CD8-positive, alpha-beta memory T cell (primary cell): ENCODE data around the gene HECW1. TPM values are rescaled to one million over a fixed set of nuclear protein-coding genes. Genes with fewer than 3 reads are reported as not detected.

ENCODE experiments used
- CTCF ChIA-PET: fragments of 350-600 bp; sonication (Branson Sonifier 250); formaldehyde crosslinking; loops from one replicate; lab custom pipeline; 2021; ENCODE audit warnings: antibody characterized with exemption; lab: Charles Lee
- POLR2A ChIA-PET: fragments of 350-600 bp; sonication (Branson Sonifier 250); formaldehyde crosslinking; loops from one replicate; lab custom pipeline; 2021; ENCODE audit warnings: antibody characterized with exemption; lab: Charles Lee
- DNase-seq, 5 donors: peaks; one replicate each; pipeline versions ENCODE4 v3.0.0 to v3.0.0-alpha.2; 2020 to 2022; ENCODE audit warnings: mixed read lengths in 1 of 5
- H3K27ac ChIP-seq: one replicate; pipeline ENCODE4 v1.7.0; 2013; ENCODE audit warnings: low read depth, mild to moderate bottlenecking, low read length, moderate library complexity
- H3K27me3 ChIP-seq: 2 replicates; pipeline ENCODE4 v1.7.0; 2013; ENCODE audit warnings: low read length, mild to moderate bottlenecking; ENCODE audit not compliant: insufficient read depth, poor library complexity, severe bottlenecking
- H3K36me3 ChIP-seq: 2 replicates; pipeline ENCODE4 v1.7.0; 2013; ENCODE audit warnings: mild to moderate bottlenecking, low read length, moderate library complexity; ENCODE audit not compliant: insufficient read depth
- H3K4me1 ChIP-seq: 2 replicates; pipeline ENCODE4 v1.7.0; 2013; ENCODE audit warnings: mild to moderate bottlenecking, low read length, moderate library complexity; ENCODE audit not compliant: insufficient read depth
- H3K4me3 ChIP-seq: 2 replicates; pipeline ENCODE4 v1.7.0; 2013; ENCODE audit warnings: mild to moderate bottlenecking, low read length
- H3K9me3 ChIP-seq: 2 replicates; pipeline ENCODE4 v1.7.0; 2013; ENCODE audit warnings: mild to moderate bottlenecking, low read length
- H3K27ac Mint-ChIP-seq, 8 donors: one replicate each; pipeline ENCODE4 v1.8.0; 2020 to 2021; ENCODE audit warnings: mixed read lengths in 8 of 8, mild to moderate bottlenecking in 6 of 8, inconsistent platforms in 3 of 8, moderate library complexity in 3 of 8
- H3K27me3 Mint-ChIP-seq, 2 donors: one replicate each; pipeline ENCODE4 v1.8.0; 2020 to 2021; ENCODE audit warnings: mixed read lengths in 2 of 2, mild to moderate bottlenecking in 1 of 2, moderate library complexity in 1 of 2
- H3K36me3 Mint-ChIP-seq, 3 donors: one replicate each; pipeline ENCODE4 v1.8.0; 2020 to 2021; ENCODE audit warnings: mixed read lengths in 3 of 3, inconsistent platforms in 1 of 3, mild to moderate bottlenecking in 1 of 3
- H3K4me1 Mint-ChIP-seq, 3 donors: one replicate each; pipeline ENCODE4 v1.8.0; 2020 to 2021; ENCODE audit warnings: mixed read lengths in 3 of 3, inconsistent platforms in 1 of 3, mild to moderate bottlenecking in 1 of 3
- H3K4me3 Mint-ChIP-seq, 7 donors: one replicate each; pipeline ENCODE4 v1.8.0; 2020 to 2021; ENCODE audit warnings: mixed read lengths in 7 of 7, mild to moderate bottlenecking in 6 of 7, moderate library complexity in 4 of 7, inconsistent platforms in 2 of 7
- H3K9me3 Mint-ChIP-seq, 5 donors: one replicate each; pipeline ENCODE4 v1.8.0; 2020 to 2022; ENCODE audit warnings: mixed read lengths in 5 of 5, mild to moderate bottlenecking in 3 of 5, moderate library complexity in 2 of 5, inconsistent platforms in 1 of 5
- polyA plus RNA-seq: library from polyadenylated mRNA; unstranded; fragments of 300-500 nt; fragmentation: Illumina TruSeq; gene quantifications from one replicate; pipeline ENCODE4 v1.2.3, GENCODE V29; 2021
- total RNA-seq, 2 experiments: library from RNA; stranded (reverse); gene quantifications; one replicate each; pipeline ENCODE4 v1.2.3, GENCODE V29; 2021

Gene HECW1
- total and polyA plus RNA-seq, 3 experiments from 2014 or later, result not detected

DNA sequence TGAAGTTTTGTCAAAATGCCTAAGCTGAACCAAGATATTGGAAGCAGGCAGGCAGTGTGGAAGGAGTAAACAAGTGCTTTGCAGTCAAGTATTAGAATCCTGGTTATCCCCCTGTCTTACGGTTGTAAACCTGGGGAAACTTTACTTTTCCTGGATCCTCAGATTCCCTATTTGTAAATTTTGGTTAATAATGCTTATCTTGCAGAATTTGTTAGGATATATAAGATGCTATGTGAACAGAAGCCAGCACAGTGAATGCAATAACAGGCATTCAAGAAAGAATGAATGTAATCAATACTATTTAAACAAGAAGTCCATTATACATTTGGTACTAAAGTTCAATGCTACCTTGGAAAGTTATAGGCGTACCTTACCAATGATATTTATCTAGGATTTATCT, 378.7 kb downstream of the HECW1 start:
- H3K4me3 Mint-ChIP-seq, result no peak overlapping the region
- ChIA-PET POLR2A (no interaction called here), CTCF (no interaction called here)
- H3K36me3 Mint-ChIP-seq, result no peaks in the 10 kb centered on the region
- H3K9me3 Mint-ChIP-seq, result peaks cover 0 to 2% (median 0%) of the 10 kb centered on the region in 5 donors
- Histone ChIP-seq H3K4me3 (no peak overlapping the region), H3K27me3 (no peaks in the 10 kb centered on the region), H3K9me3 (no peaks in the 10 kb centered on the region), H3K4me1 (no peaks in the 10 kb centered on the region), H3K36me3 (no peaks in the 10 kb centered on the region), H3K27ac (no peak overlapping the region)
- H3K27ac Mint-ChIP-seq, result no peak overlapping the region
- no peak for DNase-seq
- H3K27me3 Mint-ChIP-seq, result peaks cover 0 to 5% of the 10 kb centered on the region in 2 donors
- peaks cover 4 to 6% (median 4%) of the 10 kb centered on the region in 3 donors for H3K4me1 Mint-ChIP-seq

DNA sequence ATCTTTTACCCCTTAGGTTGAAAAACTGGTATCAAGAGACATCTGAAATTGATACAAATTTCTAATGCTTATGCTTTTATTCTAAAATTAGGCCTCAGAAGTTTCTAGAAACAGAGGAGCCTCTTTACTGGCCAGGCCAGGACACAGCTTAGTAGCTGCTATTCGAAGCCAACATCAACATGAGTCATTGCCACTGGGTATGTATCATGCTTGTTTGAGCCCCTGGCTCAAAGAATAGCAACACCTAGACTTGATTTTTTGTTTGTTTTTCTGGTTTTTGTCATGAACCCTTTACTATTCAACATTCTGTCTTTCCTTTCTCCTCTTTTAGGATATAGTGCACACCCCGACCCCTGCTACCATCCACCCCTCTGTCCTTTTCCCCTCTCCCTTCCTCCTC, 379.5 kb downstream of the HECW1 start:
- Mint-ChIP-seq H3K27ac (no peak overlapping the region), H3K36me3 (no peaks in the 10 kb centered on the region), H3K4me1 (peaks cover 4 to 6% (median 4%) of the 10 kb centered on the region in 3 donors), H3K27me3 (peaks cover 1 to 5% of the 10 kb centered on the region in 2 donors), H3K9me3 (peaks cover 0 to 2% (median 0%) of the 10 kb centered on the region in 5 donors), H3K4me3 (no peak overlapping the region)
- no peak overlapping the region for H3K27ac ChIP-seq
- no peaks in the 10 kb centered on the region for H3K9me3 ChIP-seq
- H3K36me3 ChIP-seq, result no peaks in the 10 kb centered on the region
- no peak for DNase-seq
- no peaks in the 10 kb centered on the region for H3K4me1 ChIP-seq
- no peaks in the 10 kb centered on the region for H3K27me3 ChIP-seq
- ChIA-PET POLR2A (no interaction called here), CTCF (no interaction called here)
- H3K4me3 ChIP-seq, result no peak overlapping the region

DNA sequence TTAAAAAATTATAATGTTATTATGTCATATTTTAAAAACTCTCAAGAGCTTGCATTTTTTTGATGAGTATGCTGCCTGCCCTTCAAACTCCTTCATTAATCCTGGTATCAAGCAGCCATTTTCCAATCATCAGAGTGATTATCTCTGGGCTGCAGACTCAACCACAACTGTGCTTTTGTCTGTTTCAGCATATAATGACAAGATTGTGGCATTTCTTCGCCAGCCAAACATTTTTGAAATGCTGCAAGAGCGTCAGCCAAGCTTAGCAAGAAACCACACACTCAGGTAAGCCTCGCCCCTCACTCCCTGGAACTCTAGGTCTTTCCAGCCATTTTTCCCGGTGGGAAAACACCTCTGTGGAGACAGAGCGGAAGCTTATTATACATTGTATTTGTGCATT, 380.4 kb downstream of the HECW1 start:
- Mint-ChIP-seq H3K27me3 (peaks cover 3 to 5% of the 10 kb centered on the region in 2 donors), H3K4me3 (no peak overlapping the region), H3K27ac (no peak overlapping the region), H3K36me3 (no peaks in the 10 kb centered on the region), H3K9me3 (no peaks in the 10 kb centered on the region), H3K4me1 (peaks cover 2 to 6% (median 4%) of the 10 kb centered on the region in 3 donors)
- Histone ChIP-seq H3K9me3 (no peaks in the 10 kb centered on the region), H3K27ac (no peak overlapping the region), H3K36me3 (no peaks in the 10 kb centered on the region), H3K4me3 (no peak overlapping the region), H3K27me3 (no peaks in the 10 kb centered on the region), H3K4me1 (no peaks in the 10 kb centered on the region)
- POLR2A ChIA-PET, result no interaction called here
- DNase-seq, result no peak
- CTCF ChIA-PET, result no interaction called here

DNA sequence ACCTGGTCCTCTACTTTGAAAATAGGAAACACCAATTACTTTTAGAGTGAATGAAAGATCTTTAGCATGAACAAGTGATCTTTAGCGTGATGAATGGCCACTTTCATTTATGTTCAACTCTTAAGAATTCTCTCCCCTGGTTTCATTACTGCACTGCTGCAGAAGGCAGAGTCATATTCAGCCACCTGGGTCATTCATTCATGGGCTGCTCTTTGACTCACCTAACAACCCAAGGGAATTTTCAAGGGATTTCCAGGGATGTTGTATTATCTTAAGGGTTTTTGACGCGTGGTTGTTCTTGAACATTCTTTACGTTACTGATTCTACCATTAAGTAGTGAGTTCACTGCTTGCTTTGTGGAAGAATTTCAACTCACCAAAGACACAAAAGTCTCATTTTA, 383.1 kb downstream of the HECW1 start:
- Mint-ChIP-seq H3K4me3 (no peak overlapping the region), H3K9me3 (no peaks in the 10 kb centered on the region), H3K27ac (no peak overlapping the region), H3K36me3 (no peaks in the 10 kb centered on the region), H3K4me1 (no peaks in the 10 kb centered on the region), H3K27me3 (peaks cover 12% of the 10 kb centered on the region in 2 donors)
- Histone ChIP-seq H3K36me3 (no peaks in the 10 kb centered on the region), H3K4me1 (no peaks in the 10 kb centered on the region), H3K27ac (no peak overlapping the region), H3K4me3 (no peak overlapping the region), H3K9me3 (no peaks in the 10 kb centered on the region), H3K27me3 (no peaks in the 10 kb centered on the region)
- ChIA-PET POLR2A (no interaction called here), CTCF (no interaction called here)
- no peak for DNase-seq

DNA sequence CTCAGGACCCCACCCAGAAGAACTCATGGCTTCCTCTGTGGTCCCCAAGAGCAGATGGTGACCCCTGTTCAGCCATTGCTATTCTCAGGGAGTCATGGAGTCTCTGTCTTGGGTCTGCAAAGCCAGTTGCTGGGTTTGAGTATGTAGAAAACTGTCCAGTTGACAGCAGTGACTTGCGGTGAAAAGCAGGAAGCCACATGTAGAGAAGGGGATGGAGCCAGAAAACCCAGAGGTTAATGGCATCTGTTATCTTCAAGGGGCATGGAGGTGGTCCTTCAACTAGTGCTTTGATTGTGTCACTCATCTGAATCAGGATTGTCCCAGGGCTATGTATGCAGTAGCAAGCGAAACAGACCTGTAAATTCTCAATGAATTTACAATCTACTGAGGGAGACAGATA, 384.1 kb downstream of the HECW1 start:
- Histone ChIP-seq H3K4me1 (no peaks in the 10 kb centered on the region), H3K4me3 (no peak overlapping the region), H3K36me3 (no peaks in the 10 kb centered on the region), H3K27me3 (no peaks in the 10 kb centered on the region), H3K9me3 (no peaks in the 10 kb centered on the region), H3K27ac (no peak overlapping the region)
- ChIA-PET CTCF (interaction anchor here (0.6 kb wide), 1 partner anchor 283 kb away, joined by 3 read pairs; no protein-coding TSS in a partner anchor), POLR2A (no interaction called here)
- H3K4me3 Mint-ChIP-seq, result no peak overlapping the region
- no peak for DNase-seq
- H3K4me1 Mint-ChIP-seq, result no peaks in the 10 kb centered on the region
- peaks cover 12 to 20% of the 10 kb centered on the region in 2 donors for H3K27me3 Mint-ChIP-seq
- H3K27ac Mint-ChIP-seq, result no peak overlapping the region
- H3K9me3 Mint-ChIP-seq, result no peaks in the 10 kb centered on the region
- H3K36me3 Mint-ChIP-seq, result no peaks in the 10 kb centered on the region

DNA sequence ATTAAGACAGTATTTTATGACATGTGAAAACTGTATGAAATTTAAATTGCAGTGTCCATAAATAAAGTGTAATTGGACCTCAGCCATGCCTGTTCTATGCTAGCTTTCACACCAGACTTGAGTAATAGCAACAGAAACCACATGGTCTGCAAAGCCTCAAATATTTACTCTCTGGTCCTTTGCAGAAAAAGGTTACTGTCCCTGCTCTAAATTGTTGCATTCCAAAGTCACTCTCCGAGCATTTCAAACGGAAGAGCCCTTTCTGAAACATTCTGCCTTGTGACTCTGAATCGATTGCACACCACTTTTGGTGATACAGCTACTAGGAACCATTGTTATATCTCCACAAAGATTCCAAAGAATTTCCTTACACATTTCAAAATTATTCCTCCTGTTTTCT, 389.4 kb downstream of the HECW1 start:
- no peaks in the 10 kb centered on the region for H3K4me1 Mint-ChIP-seq
- CTCF ChIA-PET, result no interaction called here
- POLR2A ChIA-PET, result no interaction called here
- peaks cover 18 to 20% of the 10 kb centered on the region in 2 donors for H3K27me3 Mint-ChIP-seq
- Histone ChIP-seq H3K4me3 (no peak overlapping the region), H3K27me3 (no peaks in the 10 kb centered on the region), H3K36me3 (no peaks in the 10 kb centered on the region), H3K27ac (no peak overlapping the region), H3K4me1 (no peaks in the 10 kb centered on the region), H3K9me3 (no peaks in the 10 kb centered on the region)
- H3K4me3 Mint-ChIP-seq, result no peak overlapping the region
- no peak for DNase-seq
- H3K9me3 Mint-ChIP-seq, result no peaks in the 10 kb centered on the region
- no peak overlapping the region for H3K27ac Mint-ChIP-seq
- no peaks in the 10 kb centered on the region for H3K36me3 Mint-ChIP-seq

DNA sequence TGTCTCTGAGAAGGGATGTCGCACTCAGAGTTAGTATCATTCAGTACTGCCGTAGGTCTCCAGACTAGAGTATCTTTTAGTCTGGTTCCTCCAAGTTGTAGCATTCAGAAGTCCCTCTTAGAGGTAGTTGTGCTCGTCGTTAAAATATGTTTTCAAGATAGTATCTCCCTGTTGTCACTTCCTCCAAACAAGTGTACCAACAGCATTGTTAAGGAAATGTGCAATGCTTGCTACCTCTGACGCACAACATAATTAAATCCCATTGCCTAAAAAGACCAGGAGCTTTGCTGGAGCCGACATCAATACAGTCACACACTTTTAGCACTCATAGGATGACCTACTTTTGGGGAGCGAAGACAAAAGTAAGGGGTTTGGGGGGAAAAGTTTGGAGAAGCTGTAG, 390.5 kb downstream of the HECW1 start:
- ChIA-PET CTCF (no interaction called here), POLR2A (no interaction called here)
- no peaks in the 10 kb centered on the region for H3K36me3 ChIP-seq
- H3K27ac ChIP-seq, result no peak overlapping the region
- H3K27me3 ChIP-seq, result no peaks in the 10 kb centered on the region
- H3K9me3 Mint-ChIP-seq, result no peaks in the 10 kb centered on the region
- no peak overlapping the region for H3K27ac Mint-ChIP-seq
- no peak overlapping the region for H3K4me3 Mint-ChIP-seq
- no peaks in the 10 kb centered on the region for H3K4me1 ChIP-seq
- no peak overlapping the region for H3K4me3 ChIP-seq
- no peaks in the 10 kb centered on the region for H3K36me3 Mint-ChIP-seq
- H3K27me3 Mint-ChIP-seq, result peaks cover 18% of the 10 kb centered on the region in 2 donors
- H3K4me1 Mint-ChIP-seq, result no peaks in the 10 kb centered on the region
- DNase-seq, result no peak
- H3K9me3 ChIP-seq, result no peaks in the 10 kb centered on the region

DNA sequence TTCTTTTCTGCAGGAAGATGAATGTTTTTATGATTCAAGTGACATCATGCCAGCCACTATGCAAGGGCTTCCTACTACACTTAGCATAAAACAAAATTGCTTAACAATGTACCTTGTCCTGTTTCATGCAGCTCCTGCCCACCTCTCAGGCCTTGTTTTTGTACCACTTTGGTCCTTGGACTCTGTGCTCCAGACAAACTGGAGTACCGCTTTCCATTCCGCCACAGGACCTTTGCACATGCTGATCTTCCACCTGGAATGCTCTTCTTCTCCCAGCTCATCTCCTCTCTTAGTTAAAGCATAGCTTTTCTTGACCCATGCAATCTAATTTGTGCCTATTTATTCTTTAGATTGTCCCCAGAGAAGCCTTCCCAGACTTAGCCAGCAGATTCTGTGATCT, 393.0 kb downstream of the HECW1 start:
- Histone ChIP-seq H3K9me3 (no peaks in the 10 kb centered on the region), H3K27ac (no peak overlapping the region), H3K36me3 (no peaks in the 10 kb centered on the region), H3K4me3 (no peak overlapping the region), H3K4me1 (no peaks in the 10 kb centered on the region), H3K27me3 (no peaks in the 10 kb centered on the region)
- no peak overlapping the region for H3K27ac Mint-ChIP-seq
- no peak overlapping the region for H3K4me3 Mint-ChIP-seq
- DNase-seq, result no peak
- H3K4me1 Mint-ChIP-seq, result peaks cover 0 to 2% (median 0%) of the 10 kb centered on the region in 3 donors
- ChIA-PET CTCF (interaction anchor here (1.5 kb wide), 1 partner anchor 17 kb away, joined by 5 read pairs; no protein-coding TSS in a partner anchor), POLR2A (no interaction called here)
- no peaks in the 10 kb centered on the region for H3K36me3 Mint-ChIP-seq
- H3K9me3 Mint-ChIP-seq, result no peaks in the 10 kb centered on the region
- peaks cover 11 to 12% of the 10 kb centered on the region in 2 donors for H3K27me3 Mint-ChIP-seq
